HEK293T (cell line): ENCODE measurements around the gene NLRP8.

Experiments
- ARNT ChIP-seq: fragments of 450-650 bp; IDR thresholded peaks from 2 replicates; pipeline ENCODE4 v1.6.1; 2017; ENCODE audit warnings: mild to moderate bottlenecking
- BHLHE40 ChIP-seq: fragments of 450-650 bp; IDR thresholded peaks from 2 replicates; pipeline ENCODE4 v1.6.1; 2016; ENCODE audit warnings: mild to moderate bottlenecking, moderate library complexity, borderline replicate concordance
- CTBP1 ChIP-seq: fragments of 450-650 bp; IDR thresholded peaks from 2 replicates; pipeline ENCODE4 v1.6.1; 2016; ENCODE audit warnings: borderline replicate concordance
- FOXA1 ChIP-seq: fragments of 450-650 bp; IDR thresholded peaks from 2 replicates; pipeline ENCODE4 v1.6.1; 2016; ENCODE audit warnings: mild to moderate bottlenecking
- FOXK2 ChIP-seq: fragments of 450-650 bp; IDR thresholded peaks from 2 replicates; pipeline ENCODE4 v1.6.1; 2016; ENCODE audit warnings: mild to moderate bottlenecking
- FOXM1 ChIP-seq: fragments of 450-650 bp; IDR thresholded peaks from 2 replicates; pipeline ENCODE4 v1.6.1; 2017; ENCODE audit warnings: mild to moderate bottlenecking, borderline replicate concordance
- HDGF ChIP-seq: fragments of 450-650 bp; IDR thresholded peaks from 2 replicates; pipeline ENCODE4 v1.6.1; 2017; ENCODE audit warnings: antibody characterized with exemption, borderline replicate concordance
- LEF1 ChIP-seq: fragments of 450-650 bp; IDR thresholded peaks from 2 replicates; pipeline ENCODE4 v1.6.1; 2017; ENCODE audit warnings: mild to moderate bottlenecking, borderline replicate concordance
- NFRKB ChIP-seq: fragments of 450-650 bp; IDR thresholded peaks from 2 replicates; pipeline ENCODE4 v1.6.1; 2016; ENCODE audit warnings: mild to moderate bottlenecking, moderate library complexity
- SP1 ChIP-seq: fragments of 450-650 bp; IDR thresholded peaks from 2 replicates; pipeline ENCODE4 v1.6.1; 2017
- SUZ12 ChIP-seq: fragments of 450-650 bp; IDR thresholded peaks from 2 replicates; pipeline ENCODE4 v1.6.1; 2016; ENCODE audit warnings: mild to moderate bottlenecking
- TARDBP ChIP-seq: fragments of 450-650 bp; IDR thresholded peaks from 2 replicates; pipeline ENCODE4 v1.6.1; 2016
- ZNF384 ChIP-seq: fragments of 450-650 bp; IDR thresholded peaks from 2 replicates; pipeline ENCODE4 v1.6.1; 2016
- TF ChIP-seq, protein P1 (sequence below): fragments of 450-650 bp; IDR thresholded peaks from 2 replicates; pipeline ENCODE4 v1.6.1; 2016

- TF ChIP-seq SUZ12 (no peak), NFRKB (no peak), FOXA1 (no peak), TARDBP (no peak), HDGF (no peak), FOXM1 (no peak), CTBP1 (no peak), BHLHE40 (no peak), FOXK2 (no peak), SP1 (no peak), ARNT (no peak), LEF1 (no peak), ZNF384 (no peak)
- TF ChIP-seq, protein P1, sequence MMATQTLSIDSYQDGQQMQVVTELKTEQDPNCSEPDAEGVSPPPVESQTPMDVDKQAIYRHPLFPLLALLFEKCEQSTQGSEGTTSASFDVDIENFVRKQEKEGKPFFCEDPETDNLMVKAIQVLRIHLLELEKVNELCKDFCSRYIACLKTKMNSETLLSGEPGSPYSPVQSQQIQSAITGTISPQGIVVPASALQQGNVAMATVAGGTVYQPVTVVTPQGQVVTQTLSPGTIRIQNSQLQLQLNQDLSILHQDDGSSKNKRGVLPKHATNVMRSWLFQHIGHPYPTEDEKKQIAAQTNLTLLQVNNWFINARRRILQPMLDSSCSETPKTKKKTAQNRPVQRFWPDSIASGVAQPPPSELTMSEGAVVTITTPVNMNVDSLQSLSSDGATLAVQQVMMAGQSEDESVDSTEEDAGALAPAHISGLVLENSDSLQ, result no peak
Measured at GRCh38 chr19:55990831-55991230, 43.2 kb downstream of the NLRP8 start.
